ENCODE results near the gene GPR152.

The GPR152 gene

GRCh38 chr11:67464411-67465188, 12.1 kb upstream of the GPR152 start:
- DNase-seq = no peak

- no peak for DNase-seq
Observed at GRCh38 chr11:67463680-67464410, 11.3 kb upstream of the GPR152 start.

- DNase-seq = no peak
Observed at GRCh38 chr11:67463186-67463585, 10.7 kb upstream of the GPR152 start.

GRCh38 chr11:67458266-67458665, 5.7 kb upstream of the GPR152 start:
- DNase-seq = no peak

- DNase-seq = no peak
Observed at GRCh38 chr11:67457453-67457852, 4.9 kb upstream of the GPR152 start.

GRCh38 chr11:67456068-67456705, 3.7 kb upstream of the GPR152 start:
- no peak for DNase-seq

- no peak for DNase-seq
Observed at GRCh38 chr11:67455054-67455453, 2.5 kb upstream of the GPR152 start, which contains the start of gene CABP4. CABP4 (plus strand) TSS chr11:67455354; CDS start chr11:67455424, 70 bp downstream.

DNA sequence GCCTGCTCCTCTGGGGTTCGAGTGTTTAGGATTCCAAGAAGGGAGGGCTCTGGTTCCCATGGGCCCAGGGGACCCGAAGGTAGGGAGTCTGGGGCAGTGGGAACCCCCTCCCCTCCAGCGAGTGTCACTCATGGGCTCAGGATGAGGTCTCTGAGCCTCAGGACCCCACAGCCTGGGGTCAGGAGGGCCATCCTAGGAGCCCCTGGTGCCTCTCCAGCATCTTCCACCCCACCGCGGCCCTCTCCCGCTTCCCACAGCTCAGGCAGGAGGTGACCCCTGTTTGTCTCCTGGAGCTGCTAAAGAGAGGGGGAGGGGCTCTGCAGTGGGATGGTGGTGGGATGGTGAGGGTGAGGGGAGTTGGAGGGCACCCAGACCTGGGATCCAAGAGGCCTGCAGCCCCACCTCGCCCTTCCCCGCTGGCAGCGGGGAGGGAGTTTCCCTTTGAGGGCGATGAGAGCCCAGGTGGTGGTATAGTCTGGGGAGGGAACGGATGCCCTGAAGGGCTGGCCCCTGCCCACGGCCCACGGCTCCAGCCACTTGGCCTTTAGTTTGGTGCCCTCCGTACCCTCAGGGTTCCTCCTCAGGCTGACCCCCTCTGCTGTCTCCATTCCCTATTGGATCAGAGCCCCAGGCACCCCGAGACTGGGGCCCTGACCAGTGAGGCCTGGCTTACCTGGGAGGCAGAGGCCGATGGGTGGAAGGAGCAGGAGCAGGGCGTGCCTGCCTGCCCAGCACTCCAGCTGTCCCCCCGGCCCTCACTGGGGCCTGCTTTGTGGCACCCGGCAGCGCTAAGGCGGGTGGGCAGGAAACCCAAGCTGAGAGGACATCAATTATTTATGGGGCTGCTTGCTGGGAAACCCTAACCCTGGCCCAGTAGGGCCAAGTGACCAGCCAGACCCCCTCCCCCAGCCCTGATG, 1.5 kb upstream of the GPR152 start:
- no peak for DNase-seq

GRCh38 chr11:67451658-67451976, 912 bp downstream of the GPR152 start:
- no peak for DNase-seq

- no peak for DNase-seq
Observed at GRCh38 chr11:67450796-67451657, 1.5 kb downstream of the GPR152 start.

- no peak for DNase-seq
Observed at GRCh38 chr11:67449116-67449844, 3.2 kb downstream of the GPR152 start.

GRCh38 chr11:67448220-67448609, 4.3 kb downstream of the GPR152 start:
- no peak for DNase-seq

- no peak for DNase-seq
Observed at GRCh38 chr11:67445515-67445914, 7.0 kb downstream of the GPR152 start.

DNA sequence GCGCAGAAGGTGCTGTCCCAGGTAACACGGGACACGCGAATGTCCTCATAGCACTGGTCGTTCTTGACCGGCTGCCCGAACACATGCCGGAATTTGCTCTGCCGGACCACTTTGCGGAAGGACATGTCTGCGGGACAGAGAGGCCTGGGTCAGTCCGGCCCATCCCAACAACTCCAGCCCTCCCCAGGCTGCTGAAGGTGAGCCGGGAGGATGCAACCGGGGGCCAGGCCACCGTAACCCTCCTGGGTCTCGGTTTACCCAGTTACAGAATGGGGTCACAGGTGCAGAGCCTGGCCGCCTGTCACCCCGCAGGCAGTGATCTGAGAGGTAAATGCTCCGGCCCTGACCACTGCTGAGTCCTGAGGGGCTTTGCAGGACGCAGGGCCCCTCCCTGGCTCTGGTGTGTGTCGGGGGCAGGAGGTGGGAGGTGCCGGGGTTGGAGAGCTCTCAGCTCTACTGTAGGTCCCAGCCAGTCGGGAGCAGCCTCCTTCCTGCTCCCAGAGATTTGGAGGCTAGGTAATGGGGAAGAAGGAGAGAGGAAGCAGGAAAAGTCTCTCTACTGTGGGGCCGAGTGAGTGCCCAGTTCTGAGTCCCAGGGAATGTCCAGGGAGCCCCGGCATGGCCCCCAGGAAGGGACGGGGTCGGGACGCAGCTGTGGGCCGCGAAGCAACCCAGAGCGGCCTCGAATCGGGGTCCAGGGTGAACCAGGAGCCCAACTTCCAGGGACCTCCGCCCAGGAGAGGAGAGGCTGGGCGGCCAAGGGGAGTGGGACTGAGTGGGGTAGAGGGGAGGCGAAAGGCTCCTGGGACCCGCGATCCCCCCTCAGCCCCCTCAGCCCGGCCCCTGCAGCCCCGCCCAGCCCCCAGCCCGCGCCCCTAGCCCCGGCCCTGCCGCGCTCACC, 9.8 kb downstream of the GPR152 start:
- no peak for DNase-seq

- no peak for DNase-seq
Observed at GRCh38 chr11:67441731-67442351, 10.7 kb downstream of the GPR152 start.

- DNase-seq = no peak
Observed at GRCh38 chr11:67441098-67441563, 11.4 kb downstream of the GPR152 start.

DNA sequence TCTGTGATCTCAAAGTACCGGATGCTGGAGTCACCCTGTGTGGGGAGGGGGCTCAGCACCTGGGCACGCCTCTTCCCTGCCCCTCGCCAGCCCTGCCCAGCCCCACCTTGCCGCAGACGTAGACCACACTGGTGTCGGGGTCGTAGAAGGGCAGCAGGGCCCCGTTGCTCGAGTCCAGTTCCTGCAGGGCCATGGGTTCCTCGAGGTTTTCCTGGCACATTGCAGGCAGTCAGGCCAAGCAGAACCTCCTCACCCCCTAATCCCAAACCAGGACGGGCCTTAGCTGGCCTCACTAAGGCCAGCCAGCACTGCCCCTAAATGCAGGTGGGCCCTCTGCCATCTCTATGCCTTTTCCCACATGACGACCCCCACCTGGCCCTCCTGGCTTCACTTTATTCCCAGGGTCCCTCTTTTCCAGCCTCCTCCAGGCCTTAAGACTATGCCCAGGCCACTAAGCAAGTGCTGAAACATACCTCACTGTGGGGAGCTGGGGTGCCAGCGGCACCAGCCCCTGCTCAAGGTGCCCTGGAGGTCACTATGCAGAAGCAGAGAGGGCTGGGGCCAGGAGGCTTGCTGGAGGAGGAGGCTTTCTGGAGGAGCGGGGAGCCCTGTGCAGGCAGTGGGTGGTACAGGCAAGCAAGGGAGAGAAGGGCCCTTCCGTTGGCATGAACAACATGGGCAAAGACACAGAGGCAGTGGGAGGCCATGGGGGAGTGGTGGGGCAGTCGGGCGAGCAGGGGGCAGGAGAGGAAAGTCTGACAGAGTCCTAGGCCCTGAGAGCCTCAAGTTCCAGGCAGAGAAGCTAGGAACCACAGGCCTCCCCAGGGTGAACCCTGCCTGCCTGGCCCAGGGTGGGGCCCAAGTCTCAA, 12.1 kb downstream of the GPR152 start:
- no peak for DNase-seq

All from NCI-H446 (cell line).